Endothelial cell (in vitro differentiated cells): ENCODE measurements around the gene FAR2. TPM values are rescaled to one million over a fixed set of nuclear protein-coding genes. Genes with fewer than 3 reads are reported as not detected.

ENCODE experiments used
- DNase-seq: peaks from one replicate; pipeline ENCODE4 v3.0.0; 2021; ENCODE audit warnings: low spot score
- H3K27ac Mint-ChIP-seq: one replicate; pipeline ENCODE4 v1.8.0; 2021; ENCODE audit warnings: mixed read lengths, inconsistent platforms; ENCODE audit not compliant: unreplicated experiment
- H3K27me3 Mint-ChIP-seq: one replicate; pipeline ENCODE4 v1.8.0; 2021; ENCODE audit warnings: mild to moderate bottlenecking, moderate library complexity, mixed read lengths, inconsistent platforms; ENCODE audit not compliant: unreplicated experiment
- H3K36me3 Mint-ChIP-seq: one replicate; pipeline ENCODE4 v1.8.0; 2021; ENCODE audit warnings: mild to moderate bottlenecking, low read depth, mixed read lengths, inconsistent platforms; ENCODE audit not compliant: unreplicated experiment
- H3K4me1 Mint-ChIP-seq: one replicate; pipeline ENCODE4 v1.8.0; 2021; ENCODE audit warnings: mild to moderate bottlenecking, mixed read lengths, inconsistent platforms; ENCODE audit not compliant: unreplicated experiment
- H3K4me3 Mint-ChIP-seq: one replicate; pipeline ENCODE4 v1.8.0; 2021; ENCODE audit warnings: mild to moderate bottlenecking, mixed read lengths, inconsistent platforms; ENCODE audit not compliant: unreplicated experiment
- H3K9me3 Mint-ChIP-seq: one replicate; pipeline ENCODE4 v1.8.0; 2021; ENCODE audit warnings: mixed read lengths, inconsistent platforms; ENCODE audit not compliant: unreplicated experiment
- total RNA-seq: library from RNA; stranded (reverse); fragmentation: NEBNext Ultra II Directional; extraction: Animal tissue kit (Norgen Biotek cat#: 25700); gene quantifications from one replicate; pipeline ENCODE4 v1.2.1, GENCODE V29; 2021; ENCODE audit not compliant: unreplicated experiment
- TF ChIP-seq, protein P1 (sequence below): fragments of 200-600 bp; sonication (generic); IDR thresholded peaks from one replicate; pipeline ENCODE4 v1.5.0; 2021; ENCODE audit warnings: antibody characterized with exemption; ENCODE audit not compliant: unreplicated experiment

The FAR2 gene
- total RNA-seq, 1 donor from 2014 or later, result 104 TPM

DNA sequence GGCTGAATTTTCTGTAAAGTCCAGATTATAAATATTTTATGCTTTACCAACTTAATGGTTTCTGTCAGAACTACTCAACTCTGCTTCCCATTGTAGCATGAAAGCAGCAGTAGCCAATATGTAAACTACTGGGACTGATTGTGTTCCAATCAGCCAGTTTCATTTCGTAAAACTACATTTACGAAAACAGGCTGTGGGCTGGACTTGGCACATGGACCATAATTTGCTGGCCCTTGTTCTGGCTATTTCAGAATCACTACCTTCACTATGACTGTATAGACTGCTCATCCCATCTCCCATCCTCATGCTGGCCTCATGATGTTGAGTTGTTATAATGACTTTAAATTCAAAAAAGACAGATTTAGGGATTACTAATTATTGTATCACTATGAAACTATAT lies 38.7 kb downstream of the FAR2 start:
- no peak for DNase-seq
- no peak overlapping the region for H3K27ac Mint-ChIP-seq
- peaks cover 1% of the 10 kb centered on the region for H3K27me3 Mint-ChIP-seq
- peaks cover 6% of the 10 kb centered on the region for H3K36me3 Mint-ChIP-seq
- no peaks in the 10 kb centered on the region for H3K4me1 Mint-ChIP-seq
- no peaks in the 10 kb centered on the region for H3K9me3 Mint-ChIP-seq
- no peak overlapping the region for H3K4me3 Mint-ChIP-seq
- TF ChIP-seq, protein P1, sequence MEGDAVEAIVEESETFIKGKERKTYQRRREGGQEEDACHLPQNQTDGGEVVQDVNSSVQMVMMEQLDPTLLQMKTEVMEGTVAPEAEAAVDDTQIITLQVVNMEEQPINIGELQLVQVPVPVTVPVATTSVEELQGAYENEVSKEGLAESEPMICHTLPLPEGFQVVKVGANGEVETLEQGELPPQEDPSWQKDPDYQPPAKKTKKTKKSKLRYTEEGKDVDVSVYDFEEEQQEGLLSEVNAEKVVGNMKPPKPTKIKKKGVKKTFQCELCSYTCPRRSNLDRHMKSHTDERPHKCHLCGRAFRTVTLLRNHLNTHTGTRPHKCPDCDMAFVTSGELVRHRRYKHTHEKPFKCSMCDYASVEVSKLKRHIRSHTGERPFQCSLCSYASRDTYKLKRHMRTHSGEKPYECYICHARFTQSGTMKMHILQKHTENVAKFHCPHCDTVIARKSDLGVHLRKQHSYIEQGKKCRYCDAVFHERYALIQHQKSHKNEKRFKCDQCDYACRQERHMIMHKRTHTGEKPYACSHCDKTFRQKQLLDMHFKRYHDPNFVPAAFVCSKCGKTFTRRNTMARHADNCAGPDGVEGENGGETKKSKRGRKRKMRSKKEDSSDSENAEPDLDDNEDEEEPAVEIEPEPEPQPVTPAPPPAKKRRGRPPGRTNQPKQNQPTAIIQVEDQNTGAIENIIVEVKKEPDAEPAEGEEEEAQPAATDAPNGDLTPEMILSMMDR, result no peak

DNA sequence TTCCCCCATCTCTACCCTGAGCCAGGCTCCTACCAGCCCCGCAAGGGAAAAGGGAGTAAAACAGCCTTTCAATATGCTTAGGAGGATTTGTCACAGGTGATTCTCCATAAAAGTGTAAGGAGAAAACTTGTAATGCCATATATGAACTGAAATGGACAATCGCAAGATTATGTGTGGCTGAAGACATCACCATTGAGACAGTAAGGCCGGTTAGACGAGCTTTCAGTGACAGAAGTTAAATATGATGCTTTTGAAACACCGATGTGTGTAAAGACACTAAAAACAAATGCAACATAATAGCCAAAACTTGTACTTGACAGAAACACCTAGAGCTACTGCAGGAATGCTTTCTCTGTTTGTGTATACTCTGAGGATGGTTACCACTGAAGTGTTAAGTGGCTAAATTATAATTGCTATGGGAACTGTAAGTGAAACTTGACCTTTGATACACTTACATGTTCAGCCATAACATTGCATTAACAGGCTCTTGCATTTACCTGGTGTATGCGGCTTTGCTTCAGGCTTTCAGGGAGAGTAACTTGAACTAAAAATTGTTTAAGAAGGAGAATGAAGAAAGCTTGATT lies 42.3 kb downstream of the FAR2 start:
- H3K36me3 Mint-ChIP-seq, result peaks cover 6% of the 10 kb centered on the region
- no peaks in the 10 kb centered on the region for H3K27me3 Mint-ChIP-seq
- no peaks in the 10 kb centered on the region for H3K4me1 Mint-ChIP-seq
- no peak for DNase-seq
- H3K9me3 Mint-ChIP-seq, result no peaks in the 10 kb centered on the region
- no peak overlapping the region for H3K27ac Mint-ChIP-seq
- TF ChIP-seq, protein P1, result no peak
- no peak overlapping the region for H3K4me3 Mint-ChIP-seq

DNA sequence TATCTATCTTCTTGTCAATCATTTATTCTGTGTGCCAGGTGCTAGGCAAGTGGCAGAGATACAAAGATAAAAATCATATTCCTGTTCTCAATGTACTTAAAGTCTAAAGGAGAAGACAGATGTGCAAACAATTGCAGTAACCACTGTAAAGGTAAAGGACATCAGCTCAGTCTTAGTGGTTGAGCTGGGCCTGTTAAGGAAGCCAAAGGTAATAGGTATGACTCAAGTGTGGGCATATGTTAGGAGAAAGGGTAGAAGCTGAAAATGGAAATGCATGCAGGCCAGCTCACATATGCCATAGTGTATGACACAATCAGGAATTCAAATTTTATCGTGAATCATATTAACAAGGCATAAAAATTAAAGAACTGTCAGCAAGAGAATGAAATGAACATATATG lies 49.8 kb downstream of the FAR2 start:
- H3K27me3 Mint-ChIP-seq, result peaks cover 2% of the 10 kb centered on the region
- no peak overlapping the region for H3K4me3 Mint-ChIP-seq
- H3K4me1 Mint-ChIP-seq, result peaks cover 6% of the 10 kb centered on the region
- TF ChIP-seq, protein P1, result no peak
- no peak overlapping the region for H3K27ac Mint-ChIP-seq
- no peaks in the 10 kb centered on the region for H3K9me3 Mint-ChIP-seq
- DNase-seq, result no peak
- H3K36me3 Mint-ChIP-seq, result peaks cover 31% of the 10 kb centered on the region

DNA sequence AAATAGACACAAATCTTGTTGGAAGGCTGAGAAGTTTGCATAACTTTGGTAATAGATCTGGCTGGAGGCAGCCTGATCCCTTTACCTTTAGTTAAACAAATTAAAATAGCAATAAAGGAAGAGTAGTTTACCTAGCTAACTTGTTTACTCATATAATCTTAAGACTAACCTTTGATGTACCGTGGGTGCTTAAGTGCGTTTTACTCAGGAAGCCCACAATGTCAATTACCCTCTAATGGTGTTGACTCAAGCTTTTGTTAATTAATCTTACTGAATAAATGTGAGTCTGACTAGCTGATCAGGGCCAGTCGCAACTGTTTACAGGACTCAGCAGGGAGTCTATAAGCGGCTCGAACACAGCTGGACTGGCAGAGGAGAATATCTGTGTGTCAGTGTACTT lies 51.5 kb downstream of the FAR2 start:
- DNase-seq, result no peak
- Mint-ChIP-seq H3K9me3 (no peaks in the 10 kb centered on the region), H3K4me1 (peaks cover 11% of the 10 kb centered on the region), H3K27ac (no peak overlapping the region), H3K27me3 (peaks cover 2% of the 10 kb centered on the region), H3K4me3 (no peak overlapping the region), H3K36me3 (peaks cover 40% of the 10 kb centered on the region)
- TF ChIP-seq, protein P1, result no peak

DNA sequence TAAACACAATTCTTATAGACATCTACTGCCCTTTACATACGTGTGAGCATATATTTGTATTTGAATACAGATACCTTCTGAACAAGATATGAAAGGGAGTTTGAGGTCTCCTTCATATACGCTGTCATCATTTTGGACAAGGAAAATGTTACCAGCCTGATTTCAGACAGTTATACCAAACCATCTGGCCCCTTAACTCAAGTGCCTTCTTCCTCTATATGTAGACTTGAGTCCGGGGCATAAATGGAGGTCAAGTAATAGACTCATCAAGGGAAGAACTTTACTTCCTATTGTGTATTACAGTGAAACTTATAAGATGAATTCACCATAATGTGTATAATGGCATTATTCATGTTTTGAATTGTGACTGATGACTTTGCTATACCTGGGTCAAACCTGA lies 52.2 kb downstream of the FAR2 start:
- peaks cover 16% of the 10 kb centered on the region for H3K4me1 Mint-ChIP-seq
- H3K27me3 Mint-ChIP-seq, result peaks cover 2% of the 10 kb centered on the region
- DNase-seq, result no peak
- H3K9me3 Mint-ChIP-seq, result no peaks in the 10 kb centered on the region
- H3K4me3 Mint-ChIP-seq, result no peak overlapping the region
- TF ChIP-seq, protein P1, result no peak
- H3K36me3 Mint-ChIP-seq, result peaks cover 40% of the 10 kb centered on the region
- no peak overlapping the region for H3K27ac Mint-ChIP-seq
